Type B pancreatic cell (in vitro differentiated cells): Measurements from ENCODE around the gene LMX1B. TPM values are rescaled to one million over a fixed set of nuclear protein-coding genes. Genes with fewer than 3 reads are reported as not detected.
A peak's percentile ranks its signal among the peaks of the same experiment; 100 is the strongest.

Source experiments
- DNase-seq: peaks from one replicate; pipeline ENCODE4 v3.0.0; 2021; ENCODE audit warnings: mixed read lengths; ENCODE audit not compliant: unreplicated experiment; ENCODE audit errors: extremely low spot score
- H3K27ac Mint-ChIP-seq: 2 replicates; pipeline ENCODE4 v1.8.0; 2021; ENCODE audit warnings: mild to moderate bottlenecking, mixed read lengths
- H3K27me3 Mint-ChIP-seq: 2 replicates; pipeline ENCODE4 v1.8.0; 2021; ENCODE audit warnings: mixed read lengths
- H3K36me3 Mint-ChIP-seq: 2 replicates; pipeline ENCODE4 v1.8.0; 2021; ENCODE audit warnings: mixed read lengths
- H3K4me1 Mint-ChIP-seq: one replicate; pipeline ENCODE4 v1.8.0; 2021; ENCODE audit warnings: mixed read lengths; ENCODE audit not compliant: unreplicated experiment
- H3K4me3 Mint-ChIP-seq: 2 replicates; pipeline ENCODE4 v1.8.0; 2021; ENCODE audit warnings: mild to moderate bottlenecking, mixed read lengths
- H3K9me3 Mint-ChIP-seq: 2 replicates; pipeline ENCODE4 v1.8.0; 2021; ENCODE audit warnings: mixed read lengths
- CTCF ChIP-seq: fragments of 200-600 bp; sonication (generic); conservative IDR thresholded peaks from 2 replicates; pipeline ENCODE4 v1.5.0; 2021; ENCODE audit warnings: antibody characterized with exemption, mild to moderate bottlenecking
- total RNA-seq: library from RNA; stranded (reverse); gene quantifications from 2 replicates; pipeline ENCODE4 v1.2.1, GENCODE V29; 2021; ENCODE audit warnings: low replicate concordance

The LMX1B gene
- total RNA-seq, 1 donor from 2014 or later: 13.6 TPM

DNA sequence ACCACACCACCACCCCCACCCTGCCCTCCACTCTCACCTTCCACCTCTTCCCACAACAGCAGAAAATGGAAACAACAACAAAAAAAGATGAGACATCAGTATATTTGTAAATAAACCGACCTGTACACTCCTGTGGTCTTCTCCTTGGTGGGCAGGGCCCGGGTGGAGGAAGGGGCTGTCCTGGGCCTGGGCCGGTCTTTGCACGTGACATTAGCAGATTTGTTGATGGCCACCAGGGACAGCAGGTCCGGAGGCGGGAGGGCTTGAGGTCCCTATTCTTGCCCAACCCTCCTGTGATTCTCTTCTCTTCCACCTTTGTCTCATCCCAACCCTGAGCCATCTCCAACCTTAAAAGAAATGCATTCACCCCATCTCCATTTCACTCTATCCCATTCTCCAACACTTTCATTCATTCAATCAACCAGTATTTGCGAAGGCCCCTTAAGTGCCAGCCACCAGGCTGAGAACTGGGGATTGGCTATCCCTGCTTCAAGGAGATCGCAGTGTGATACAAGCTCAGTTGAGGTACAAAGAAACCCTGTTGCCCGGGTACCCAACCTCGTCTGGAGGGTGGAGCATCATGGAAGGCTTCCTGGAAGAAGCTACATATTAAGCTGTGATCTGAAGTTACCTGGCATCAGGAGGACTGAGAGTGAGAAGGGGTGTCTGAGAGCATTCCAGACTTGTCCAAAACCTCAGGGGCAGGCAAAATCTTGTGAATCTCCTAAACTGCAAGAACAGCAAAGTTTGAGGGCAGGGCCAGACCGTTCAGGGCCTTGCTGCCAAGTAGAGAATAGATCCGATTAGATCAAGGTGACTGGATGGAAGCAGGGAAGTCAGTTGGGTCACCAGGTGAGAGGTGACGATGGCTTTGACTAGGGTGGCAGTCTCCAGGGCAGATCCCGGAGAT lies 87.4 kb downstream of the LMX1B start:
- no peak for DNase-seq
- Mint-ChIP-seq H3K9me3 (no peaks in the 10 kb centered on the region), H3K4me1 (peaks cover 33% of the 10 kb centered on the region), H3K27ac (peak overlapping the region; percentile 62), H3K4me3 (no peak overlapping the region), H3K36me3 (no peaks in the 10 kb centered on the region), H3K27me3 (peaks cover 29% of the 10 kb centered on the region)
- no peak for TF ChIP-seq CTCF

DNA sequence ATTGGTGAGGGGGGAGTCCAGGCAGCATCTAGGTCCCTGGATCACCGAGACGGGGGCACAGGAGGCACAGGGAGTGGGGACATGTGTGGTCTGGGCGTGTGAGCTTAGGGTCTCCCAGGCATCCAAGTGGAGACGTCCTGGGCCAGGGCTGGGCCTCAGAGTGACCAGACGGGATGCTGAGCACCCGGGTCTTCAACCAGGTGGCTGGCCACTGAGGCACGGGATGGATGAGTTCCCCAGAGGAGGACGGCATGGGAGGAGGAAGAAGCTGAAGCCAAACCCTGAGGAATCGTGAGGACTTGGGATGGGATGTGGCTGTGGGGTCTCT lies 88.0 kb downstream of the LMX1B start:
- no peak for TF ChIP-seq CTCF
- H3K36me3 Mint-ChIP-seq: no peaks in the 10 kb centered on the region
- H3K9me3 Mint-ChIP-seq: no peaks in the 10 kb centered on the region
- H3K27me3 Mint-ChIP-seq: peaks cover 35% of the 10 kb centered on the region
- H3K4me1 Mint-ChIP-seq: peaks cover 33% of the 10 kb centered on the region
- DNase-seq: no peak
- peak overlapping the region; percentile 62 for H3K27ac Mint-ChIP-seq
- no peak overlapping the region for H3K4me3 Mint-ChIP-seq

DNA sequence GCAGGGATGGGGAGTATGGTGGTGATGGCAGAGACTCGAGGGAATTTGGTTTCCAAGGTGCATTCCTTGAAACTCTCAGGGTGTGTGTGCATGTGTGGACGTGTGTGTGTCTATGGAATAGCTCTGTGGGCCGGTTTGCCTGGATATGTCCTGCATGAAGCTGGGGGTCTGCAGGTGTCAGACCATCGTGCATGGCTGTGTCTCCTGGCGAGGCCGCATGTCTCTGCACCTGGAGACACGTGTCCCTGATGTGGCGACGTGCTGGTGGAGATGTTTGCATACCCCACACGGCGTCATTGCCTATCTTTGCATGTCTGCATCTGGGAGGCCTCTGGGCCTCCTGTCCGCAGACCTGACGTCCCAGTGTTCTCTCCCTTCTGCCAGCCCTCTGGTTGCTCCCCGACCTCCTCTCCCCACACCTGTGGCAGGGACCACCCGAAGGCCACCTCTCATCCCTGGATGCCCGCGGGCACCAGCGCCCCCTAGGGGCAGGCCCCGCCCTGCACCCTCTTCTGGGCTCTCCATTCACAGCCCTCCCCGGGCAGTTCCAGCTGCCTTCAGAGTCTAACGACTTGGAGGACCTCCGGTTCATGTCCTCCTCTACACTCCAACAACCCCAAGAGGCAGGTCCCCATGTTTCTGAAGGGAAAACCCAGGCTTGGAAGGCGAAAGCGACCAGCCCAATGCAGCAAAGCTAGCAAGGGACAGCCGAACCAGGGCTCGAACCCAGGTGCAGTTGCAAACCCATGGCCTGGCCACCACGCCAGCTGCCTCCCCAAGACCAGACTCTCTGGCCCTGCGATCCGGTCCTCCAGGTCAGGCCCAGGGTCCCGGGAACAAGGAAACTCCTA lies 88.6 kb downstream of the LMX1B start:
- Mint-ChIP-seq H3K27ac (peak overlapping the region; percentile 62), H3K4me3 (peak overlapping the region; percentile 47), H3K36me3 (no peaks in the 10 kb centered on the region), H3K4me1 (peaks cover 33% of the 10 kb centered on the region), H3K27me3 (peaks cover 40% of the 10 kb centered on the region), H3K9me3 (no peaks in the 10 kb centered on the region)
- DNase-seq: peak; percentile 75
- TF ChIP-seq CTCF: peak; percentile 83

- peak; percentile 60 for DNase-seq
- TF ChIP-seq CTCF: no peak
- peak overlapping the region; percentile 29 for H3K27ac Mint-ChIP-seq
- peak overlapping the region; percentile 47 for H3K4me3 Mint-ChIP-seq
- H3K4me1 Mint-ChIP-seq: peaks cover 33% of the 10 kb centered on the region
- H3K9me3 Mint-ChIP-seq: no peaks in the 10 kb centered on the region
- peaks cover 47% of the 10 kb centered on the region for H3K27me3 Mint-ChIP-seq
- H3K36me3 Mint-ChIP-seq: no peaks in the 10 kb centered on the region
Observed at GRCh38 chr9:126703002-126703865, 89.5 kb downstream of the LMX1B start.

DNA sequence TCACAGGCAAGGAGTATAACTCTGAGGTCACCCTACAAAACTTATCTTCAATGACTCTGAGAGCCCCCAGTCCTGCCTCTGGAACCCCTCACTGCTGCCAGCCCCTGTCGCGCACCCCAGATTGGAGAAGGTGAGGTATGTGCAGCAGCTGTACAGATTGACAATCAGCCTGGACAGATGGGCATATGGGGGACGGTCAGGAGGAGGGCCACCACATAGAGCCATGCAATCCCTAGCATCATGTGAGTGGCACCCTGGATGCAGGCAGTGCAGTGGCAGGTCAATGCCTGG lies 90.1 kb downstream of the LMX1B start:
- H3K9me3 Mint-ChIP-seq: no peaks in the 10 kb centered on the region
- H3K36me3 Mint-ChIP-seq: no peaks in the 10 kb centered on the region
- peak; percentile 32 for DNase-seq
- TF ChIP-seq CTCF: no peak
- no peak overlapping the region for H3K27ac Mint-ChIP-seq
- peaks cover 33% of the 10 kb centered on the region for H3K4me1 Mint-ChIP-seq
- H3K4me3 Mint-ChIP-seq: no peak overlapping the region
- peaks cover 51% of the 10 kb centered on the region for H3K27me3 Mint-ChIP-seq
